SK-N-MC (cell line): Measurements from ENCODE around the gene MTA1.

ENCODE experiments used
- EZH2 ChIP-seq: fragments of 200-600 bp; sonication (generic); IDR thresholded peaks from one replicate; pipeline ENCODE4 v1.6.1; 2017; ENCODE audit warnings: antibody characterized with exemption
- FOXP2 ChIP-seq: optimal IDR thresholded peaks from 2 replicates; pipeline ENCODE3; 2011; ENCODE audit warnings: mild to moderate bottlenecking, moderate library complexity; ENCODE audit not compliant: insufficient read depth; ENCODE audit errors: extremely low read length, control extremely low read depth
- POLR2AphosphoS5 ChIP-seq: IDR thresholded peaks from 2 replicates; pipeline ENCODE4 v1.6.1; 2012; ENCODE audit warnings: mild to moderate bottlenecking, low read depth, low read length, borderline replicate concordance

- TF ChIP-seq EZH2 (no peak), FOXP2 (no peak), POLR2AphosphoS5 (no peak)
Observed at GRCh38 chr14:105375635-105376057, 44.0 kb upstream of the MTA1 start.
